22Rv1 (cell line): ENCODE data around the gene ATP8A1.

Experiments
- H3K27ac ChIP-seq: fragments of 450-650 bp; 2 replicates; pipeline ENCODE4 v1.5.1; 2017
- CTCF ChIP-seq: fragments of 450-650 bp; IDR thresholded peaks from 2 replicates; pipeline ENCODE4 v1.5.1; 2017; ENCODE audit warnings: mild to moderate bottlenecking
- ZFX ChIP-seq: fragments of 450-650 bp; IDR thresholded peaks from 2 replicates; pipeline ENCODE4 v1.6.1; 2017; ENCODE audit warnings: antibody characterized with exemption, borderline replicate concordance

The ATP8A1 gene

GRCh38 chr4:42608551-42608950 is 48.4 kb downstream of the ATP8A1 start:
- no peak for TF ChIP-seq CTCF
- TF ChIP-seq ZFX: no peak
- no peak overlapping the region for H3K27ac ChIP-seq

- H3K27ac ChIP-seq: no peak overlapping the region
- TF ChIP-seq CTCF (no peak), ZFX (no peak)
These were observed 49.7 kb downstream of the ATP8A1 start for GRCh38 chr4:42607011-42607726.

- no peak overlapping the region for H3K27ac ChIP-seq
- TF ChIP-seq CTCF (no peak), ZFX (no peak)
These were observed 51.6 kb downstream of the ATP8A1 start for GRCh38 chr4:42605264-42605663.

GRCh38 chr4:42603862-42604261 is 53.0 kb downstream of the ATP8A1 start:
- H3K27ac ChIP-seq: no peak overlapping the region
- TF ChIP-seq CTCF (no peak), ZFX (no peak)

GRCh38 chr4:42600578-42600977 is 56.3 kb downstream of the ATP8A1 start:
- no peak for TF ChIP-seq ZFX
- no peak for TF ChIP-seq CTCF
- no peak overlapping the region for H3K27ac ChIP-seq

- TF ChIP-seq ZFX: no peak
- TF ChIP-seq CTCF: no peak
- no peak overlapping the region for H3K27ac ChIP-seq
These were observed 60.0 kb downstream of the ATP8A1 start for GRCh38 chr4:42596918-42597317.

GRCh38 chr4:42594888-42595287 is 62.0 kb downstream of the ATP8A1 start:
- TF ChIP-seq CTCF (no peak), ZFX (no peak)
- H3K27ac ChIP-seq: no peak overlapping the region
